GM18907 (cell line): ENCODE measurements around the gene LSM5.

Experiments
- ATAC-seq: cut with Tn5 transposase; IDR thresholded peaks from one replicate; pipeline ENCODE4 v1.9.1; 2021; ENCODE audit warnings: mild to moderate bottlenecking, moderate library complexity; ENCODE audit not compliant: unreplicated experiment

The LSM5 gene

DNA sequence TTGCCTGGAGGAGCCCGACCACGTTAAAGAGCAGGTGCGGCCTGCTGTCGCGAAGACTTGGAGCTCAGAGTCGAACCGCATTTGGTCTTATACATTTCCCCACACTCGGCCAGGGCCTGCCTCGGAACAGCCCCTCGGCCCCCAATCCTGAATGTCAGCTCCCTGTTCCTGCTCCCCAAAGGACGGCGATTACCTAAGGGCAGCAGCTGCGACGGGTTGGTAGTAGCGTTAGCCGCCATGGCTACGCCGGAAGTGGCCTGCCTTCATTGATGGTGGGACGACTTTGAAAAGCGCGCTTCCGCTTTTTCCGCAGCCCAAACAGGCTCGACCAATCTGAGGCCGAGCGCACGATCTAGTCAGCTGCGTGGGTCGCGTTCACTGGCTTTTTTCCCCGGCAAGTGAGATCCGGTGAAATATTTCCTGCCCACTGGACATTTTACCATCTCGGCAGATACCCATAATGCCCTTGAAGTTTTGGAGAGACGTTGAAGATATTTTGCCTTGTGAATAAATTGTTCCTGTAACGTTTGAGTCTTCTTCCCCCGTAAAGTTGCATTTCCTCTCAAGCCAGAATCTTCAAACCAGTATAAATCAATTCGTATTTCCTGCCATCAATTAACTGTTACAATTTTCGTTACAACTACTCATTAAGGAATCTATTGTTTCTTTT lies at the start of gene LSM5:
Gene LSM5 (minus strand): TSS at position 254 of the 670 bp plus-strand sequence. CDS start 15 bp downstream, at position 239.
- ATAC-seq, result peak; percentile 93

DNA sequence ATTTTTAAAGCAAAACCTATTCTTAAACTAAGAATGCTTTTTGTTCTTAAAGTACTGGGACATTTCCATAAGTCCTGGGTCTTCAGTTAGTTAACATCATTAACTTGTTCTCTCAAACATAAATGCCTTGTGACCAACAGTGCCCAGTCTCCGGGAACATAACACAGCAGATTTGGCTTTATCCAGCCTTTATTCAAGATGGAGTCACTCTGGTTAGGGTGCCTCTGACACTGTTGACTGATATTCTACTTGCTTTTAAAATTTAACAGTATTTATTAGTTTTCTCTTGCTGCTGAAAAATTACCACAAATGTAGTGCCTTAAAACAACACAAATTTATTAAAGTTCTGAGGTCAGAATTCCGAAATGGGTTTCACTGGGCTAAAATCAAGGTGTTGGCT lies 49.2 kb upstream of the LSM5 start:
- no peak for ATAC-seq

DNA sequence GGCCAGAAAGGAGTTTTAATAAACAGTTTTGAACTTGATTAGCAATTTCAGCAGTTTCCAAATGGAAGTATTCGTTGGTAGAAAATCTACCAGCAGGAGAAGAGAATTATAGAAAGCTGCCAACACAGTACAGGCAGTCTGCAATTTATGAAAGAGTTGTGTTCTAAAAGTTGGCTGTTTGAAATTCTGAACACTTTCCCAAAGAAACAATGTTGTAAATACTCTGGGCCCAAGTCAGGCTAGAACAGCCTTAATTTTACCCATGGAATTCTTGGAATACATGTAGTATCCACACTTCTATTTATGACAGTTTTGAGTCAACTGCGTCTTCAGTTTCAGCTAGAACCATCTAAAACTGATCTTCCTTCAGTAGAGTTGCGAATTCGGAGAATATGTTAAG lies 47.6 kb upstream of the LSM5 start:
- no peak for ATAC-seq

DNA sequence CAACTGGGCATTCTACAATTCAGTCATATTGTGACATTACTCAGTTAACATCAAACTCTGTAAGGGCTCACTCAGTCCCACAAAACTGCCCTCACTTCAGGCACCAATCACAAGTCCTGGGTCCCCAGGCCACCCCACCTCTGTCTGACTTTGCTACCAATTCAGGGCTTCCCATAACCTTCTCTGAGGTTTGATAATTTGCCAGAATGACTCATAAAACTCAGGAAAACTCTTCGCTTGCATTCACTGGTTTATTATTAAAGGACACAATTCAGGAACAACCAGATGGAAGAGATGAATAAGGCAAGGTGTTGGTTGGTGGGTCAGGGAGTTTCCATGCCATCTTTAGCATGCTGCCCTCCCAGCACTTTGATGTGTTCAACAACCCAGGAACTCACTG lies 46.4 kb upstream of the LSM5 start:
- no peak for ATAC-seq

DNA sequence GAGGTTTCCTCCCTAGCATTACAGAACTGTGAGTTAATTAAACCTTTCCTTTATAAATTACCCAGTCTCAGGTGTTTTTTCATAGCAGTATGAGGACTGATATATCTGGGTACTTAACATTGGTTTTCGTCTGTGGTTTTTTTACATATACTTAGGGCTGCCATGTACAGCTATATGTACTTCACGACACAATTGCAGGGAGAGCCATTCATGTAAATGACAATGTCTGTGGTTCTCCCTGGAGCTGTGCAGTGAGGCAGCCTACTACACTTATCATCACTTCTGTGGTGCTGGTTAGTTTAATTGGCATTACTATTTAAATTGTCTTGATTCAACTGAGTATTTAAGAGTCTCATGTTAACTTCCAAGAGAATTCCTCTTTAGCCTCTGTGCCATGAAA lies 45.8 kb upstream of the LSM5 start:
- ATAC-seq, result no peak

DNA sequence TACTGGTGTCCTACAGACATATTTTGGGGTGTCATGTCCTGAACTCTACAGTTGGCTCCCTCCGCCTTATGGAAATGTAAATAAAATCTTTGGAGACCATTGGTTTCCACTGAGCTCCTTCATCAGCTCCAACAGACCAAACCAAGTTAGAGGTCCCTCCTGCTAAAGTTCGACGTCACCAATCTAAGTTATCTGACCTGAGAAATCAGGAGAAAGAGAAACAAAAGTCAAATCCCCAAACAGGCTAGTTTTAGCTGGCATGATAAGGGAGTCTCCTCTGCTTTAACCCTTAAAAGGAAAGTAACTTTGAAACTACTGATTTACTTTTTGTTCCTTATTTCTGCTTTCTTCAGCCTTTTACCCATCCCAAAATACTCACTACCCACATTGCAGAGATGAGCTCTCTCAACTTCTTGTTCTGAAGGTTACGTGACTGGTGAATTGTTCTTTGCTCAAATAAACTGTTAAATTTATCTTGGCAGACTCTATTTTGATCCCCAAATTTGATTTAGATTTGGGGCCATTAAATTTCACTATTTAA lies 45.1 kb upstream of the LSM5 start:
- ATAC-seq, result no peak

DNA sequence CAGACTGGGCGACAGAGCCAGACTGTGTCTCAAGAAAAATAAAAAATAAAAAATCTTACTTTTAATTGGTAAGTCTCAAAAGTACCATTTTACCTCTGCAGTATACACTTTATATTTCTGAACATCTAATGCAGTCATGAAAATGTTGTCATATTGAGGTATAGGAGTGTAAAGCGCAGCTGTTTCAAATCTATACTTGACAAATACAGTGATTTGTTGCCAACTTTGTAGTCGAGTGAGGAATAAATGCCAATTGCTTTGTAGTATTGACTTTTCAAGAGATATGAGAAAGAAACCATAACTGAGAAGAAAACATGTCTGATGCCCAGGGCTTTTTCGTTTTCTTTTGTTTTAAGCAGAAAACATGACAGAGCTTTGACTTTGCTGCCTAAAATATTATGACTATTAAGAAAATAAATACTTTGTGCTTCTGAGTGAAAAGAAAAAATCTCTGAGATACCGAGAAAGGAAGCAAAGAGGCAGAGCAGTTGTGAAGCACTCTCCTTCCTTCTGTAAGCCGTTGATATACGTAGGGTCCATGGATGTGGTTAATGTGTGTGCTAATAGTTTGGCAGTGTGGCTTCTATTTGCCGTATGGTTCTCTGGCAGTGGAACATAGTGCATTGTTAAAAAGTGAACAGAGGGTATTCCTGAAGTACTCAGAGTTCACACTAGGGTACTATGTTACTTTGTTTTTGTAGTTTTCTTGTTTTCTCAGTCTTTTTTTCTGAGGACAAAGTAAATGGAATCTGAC lies 43.3 kb upstream of the LSM5 start:
- no peak for ATAC-seq

DNA sequence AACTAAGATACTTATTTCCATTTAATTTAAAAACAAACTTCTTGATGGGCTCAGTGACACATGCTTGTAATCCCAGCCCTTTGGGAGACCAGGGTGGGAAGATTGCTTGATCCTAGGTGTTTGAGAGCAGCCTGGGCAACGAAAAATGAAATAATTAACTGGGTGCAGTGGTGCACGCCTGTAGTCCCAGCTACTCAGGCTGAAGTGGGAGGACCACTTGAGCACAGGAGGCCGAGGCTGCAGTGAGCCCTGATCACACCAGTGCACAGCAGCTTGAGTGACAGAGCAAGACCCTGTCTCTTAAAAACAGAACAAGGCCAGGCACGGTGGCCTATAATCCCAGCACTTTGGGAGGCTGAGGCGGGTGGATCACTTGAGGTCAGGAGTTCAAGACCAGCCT lies 42.5 kb upstream of the LSM5 start:
- ATAC-seq, result no peak

DNA sequence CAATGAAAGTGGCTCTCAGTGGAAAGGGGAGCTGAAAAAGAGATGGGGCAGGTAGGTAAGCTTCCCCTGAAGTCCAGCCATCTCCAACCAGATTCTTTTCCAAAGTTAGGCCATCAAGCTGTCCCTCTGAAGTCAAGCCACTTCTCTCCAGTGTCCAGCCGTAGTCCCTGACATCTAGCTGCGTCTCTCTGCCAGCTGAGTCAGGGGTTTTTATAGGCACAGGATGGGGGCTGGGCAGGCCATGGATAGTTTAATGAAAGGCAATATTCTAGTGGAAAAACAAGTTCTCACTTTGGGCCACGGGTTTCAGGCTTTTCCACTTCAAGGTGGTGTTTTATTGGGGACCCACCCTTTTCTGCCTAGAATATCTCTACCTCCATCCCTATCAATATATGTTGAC lies 41.9 kb upstream of the LSM5 start:
- ATAC-seq, result no peak

DNA sequence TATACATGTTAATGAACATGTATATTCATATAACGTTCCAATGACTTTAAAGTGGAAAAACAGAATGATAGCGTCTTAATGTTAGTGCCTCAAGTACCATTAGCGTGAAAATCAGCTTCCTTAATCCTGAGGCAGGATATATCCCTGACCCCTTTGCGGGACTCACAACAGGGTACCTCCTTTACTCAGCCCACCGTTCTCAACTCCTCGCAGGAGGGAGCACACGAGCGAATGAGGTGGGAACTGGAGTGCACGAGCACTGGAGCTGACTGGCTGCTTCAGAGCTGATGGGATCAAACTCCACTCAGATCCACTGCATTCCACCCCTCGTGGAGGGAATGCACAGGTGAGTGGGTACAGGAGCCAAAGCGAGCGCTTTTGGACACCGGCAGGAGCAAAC lies 41.2 kb upstream of the LSM5 start:
- ATAC-seq, result no peak

DNA sequence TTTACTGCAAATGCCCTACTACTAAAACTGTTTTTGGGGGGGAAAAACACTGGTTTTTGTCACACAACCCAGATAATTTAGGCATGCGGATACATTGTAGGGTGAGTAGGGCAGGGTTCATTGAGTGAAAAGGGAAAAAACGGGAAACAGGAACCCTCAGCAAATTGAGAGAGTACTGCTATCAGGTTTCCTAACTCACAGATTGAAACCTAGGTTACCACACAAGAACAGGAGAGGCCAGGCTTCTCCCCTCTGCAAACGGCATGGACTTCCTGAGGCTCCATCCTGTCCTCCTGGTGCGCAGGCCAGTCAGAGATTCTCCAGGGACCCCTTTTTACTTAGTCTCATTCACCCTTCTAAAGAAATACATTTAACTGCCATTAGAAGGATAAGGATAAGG lies 35.7 kb upstream of the LSM5 start:
- ATAC-seq, result no peak

DNA sequence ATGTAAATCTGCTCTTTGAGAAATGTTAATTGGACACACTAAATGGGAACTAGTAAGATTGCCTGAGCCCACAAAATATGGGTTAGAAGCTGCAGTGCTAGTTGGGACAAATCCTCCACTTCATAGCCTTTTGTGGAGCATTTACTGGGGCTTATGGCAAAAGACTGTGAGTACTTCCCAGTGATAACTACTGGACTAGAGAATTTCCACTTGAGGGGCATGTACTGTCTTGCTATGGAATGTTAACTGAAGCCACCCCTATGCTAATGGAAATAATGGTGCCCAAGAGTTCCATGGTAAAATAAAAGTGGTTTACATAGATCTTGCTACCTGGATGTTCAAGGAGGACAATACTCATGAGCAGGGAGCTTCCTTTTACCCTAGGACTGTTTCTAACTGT lies 34.5 kb upstream of the LSM5 start:
- no peak for ATAC-seq

DNA sequence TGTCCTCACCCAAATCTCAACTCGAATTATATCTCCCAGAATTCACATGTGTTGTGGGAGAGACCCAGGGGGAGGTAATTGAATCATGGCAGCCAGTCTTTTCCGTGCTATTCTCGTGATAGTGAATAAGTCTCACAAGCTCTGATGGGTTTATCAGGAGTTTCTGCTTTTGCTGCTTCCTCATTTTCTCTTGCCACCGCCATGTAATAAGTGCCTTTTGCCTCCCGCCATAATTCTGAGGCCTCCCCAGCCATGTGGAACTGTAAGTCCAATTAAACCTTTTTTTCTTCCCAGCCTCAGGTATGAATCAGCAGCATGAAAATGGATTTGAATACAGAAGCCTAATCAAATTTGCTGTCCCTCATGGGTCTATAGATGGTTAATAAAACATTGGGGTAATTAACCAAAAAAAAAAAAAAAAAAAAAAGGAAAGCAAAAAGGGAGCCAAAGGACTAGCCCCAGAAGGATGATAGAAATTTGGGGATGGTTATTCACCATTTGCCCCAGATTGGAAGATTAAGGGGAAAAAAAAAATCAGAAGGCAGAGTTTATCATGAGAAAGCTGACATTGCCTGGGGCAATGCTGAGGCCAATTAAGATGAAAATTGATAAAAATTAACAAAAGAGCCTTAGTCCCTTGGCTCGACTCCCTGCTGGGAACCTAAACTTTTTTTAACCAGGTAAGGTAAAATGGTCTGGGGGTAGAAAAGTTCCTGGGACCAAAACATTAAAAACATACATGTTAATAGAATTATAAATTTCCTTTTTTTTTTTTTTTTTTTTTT lies 32.8 kb upstream of the LSM5 start:
- no peak for ATAC-seq

DNA sequence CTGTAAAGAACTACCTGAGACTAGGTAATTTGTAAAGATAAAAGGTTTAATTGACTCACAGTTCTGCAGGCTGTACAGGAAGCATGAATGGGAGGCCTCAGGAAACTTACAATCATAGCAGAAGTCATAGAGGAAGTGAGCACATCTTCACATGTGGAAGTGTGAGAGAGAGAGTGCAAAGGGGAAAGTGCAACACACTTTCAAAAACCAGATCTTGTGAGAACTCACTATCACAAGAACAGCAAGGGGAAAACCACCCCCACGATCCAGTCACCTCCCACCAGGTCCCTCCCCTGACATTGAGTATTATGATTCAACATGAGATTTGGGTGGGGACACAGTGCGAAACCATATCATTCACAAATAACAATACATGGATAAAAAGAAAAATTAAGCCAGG lies 29.6 kb upstream of the LSM5 start:
- ATAC-seq, result no peak

DNA sequence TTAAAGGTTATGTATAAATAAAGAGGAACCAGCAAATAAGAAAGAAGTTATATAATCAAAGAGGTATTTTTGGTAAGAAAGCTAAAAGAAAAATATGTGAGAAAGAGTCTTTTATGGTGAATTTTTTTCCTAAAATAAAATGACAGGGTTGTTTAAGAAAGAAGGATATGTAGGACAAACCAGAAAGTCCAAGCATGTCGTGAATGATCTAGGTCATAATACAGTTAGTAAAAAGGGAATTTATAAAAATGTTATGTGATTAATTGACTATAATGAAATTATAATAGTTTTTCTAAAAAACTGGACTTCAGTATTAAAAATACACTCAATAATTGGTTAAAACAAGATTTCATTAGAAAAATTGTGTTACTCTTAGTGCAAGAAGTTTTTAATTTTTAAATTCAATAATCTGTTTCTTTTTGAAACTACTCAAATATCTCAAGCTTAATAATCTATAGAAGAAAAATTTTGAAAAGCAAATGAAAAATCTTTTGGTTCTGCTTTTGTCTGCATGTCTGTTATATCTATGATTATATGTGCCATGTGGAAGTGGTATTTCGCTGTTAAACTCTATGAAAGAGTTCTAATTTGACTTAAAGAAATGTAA lies 28.5 kb upstream of the LSM5 start:
- no peak for ATAC-seq

DNA sequence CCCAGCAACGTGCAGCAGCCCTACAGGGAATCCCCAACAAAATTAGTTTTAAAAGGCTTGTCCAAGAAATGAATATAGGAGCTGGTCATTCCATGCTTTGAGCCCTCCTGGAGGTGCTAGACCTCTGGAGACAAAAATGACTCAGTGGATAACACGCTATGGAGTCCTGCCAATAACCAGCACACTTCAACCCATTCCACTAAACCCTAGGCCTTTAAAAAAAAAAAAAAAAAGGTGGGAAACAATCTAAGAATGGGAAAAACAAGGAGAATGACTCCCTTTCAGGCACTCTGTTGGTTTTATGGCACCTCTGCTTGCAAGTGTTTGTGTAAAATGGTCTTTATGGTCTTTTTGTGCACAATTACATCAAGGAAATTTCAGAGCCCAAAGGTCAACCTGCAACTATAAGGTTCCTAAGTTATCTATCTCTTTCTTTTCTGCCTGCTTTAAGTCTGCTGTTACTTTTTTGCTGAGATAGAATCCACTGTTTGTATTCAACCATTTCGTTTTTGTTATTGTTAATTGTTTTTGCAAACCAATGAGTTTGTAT lies 26.4 kb upstream of the LSM5 start:
- no peak for ATAC-seq

DNA sequence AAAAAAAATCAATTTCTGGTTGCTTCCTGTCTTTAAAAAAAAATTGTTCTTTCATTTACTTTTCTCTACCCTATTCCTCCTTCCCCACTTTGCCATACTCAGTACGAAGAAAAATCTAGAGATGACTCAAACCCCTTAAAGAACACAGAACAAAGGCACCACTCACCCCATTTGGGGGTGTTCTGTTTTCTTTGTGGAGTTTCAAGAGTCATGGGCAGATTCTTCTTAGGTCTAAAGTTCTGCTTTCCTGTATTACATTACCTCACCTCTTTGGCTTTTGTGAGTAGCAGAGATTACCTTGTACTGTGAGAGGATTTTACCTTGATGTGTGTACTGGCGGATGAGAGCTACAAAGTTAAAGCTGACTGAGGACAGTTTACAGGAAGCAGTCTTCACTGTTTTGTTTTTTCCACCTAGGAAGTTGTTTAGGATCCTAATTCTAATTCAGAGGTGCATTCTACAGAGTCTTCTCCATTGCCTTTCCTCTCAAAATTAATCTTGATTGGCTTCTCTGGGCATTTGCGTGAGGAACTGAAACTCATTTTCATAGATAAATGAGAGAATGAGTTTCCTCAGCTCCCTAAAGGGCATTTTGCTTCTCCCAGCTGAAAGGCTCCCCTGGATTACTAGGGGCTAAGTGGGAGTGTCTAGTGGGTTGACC lies 25.8 kb upstream of the LSM5 start:
- ATAC-seq, result peak; percentile 91

DNA sequence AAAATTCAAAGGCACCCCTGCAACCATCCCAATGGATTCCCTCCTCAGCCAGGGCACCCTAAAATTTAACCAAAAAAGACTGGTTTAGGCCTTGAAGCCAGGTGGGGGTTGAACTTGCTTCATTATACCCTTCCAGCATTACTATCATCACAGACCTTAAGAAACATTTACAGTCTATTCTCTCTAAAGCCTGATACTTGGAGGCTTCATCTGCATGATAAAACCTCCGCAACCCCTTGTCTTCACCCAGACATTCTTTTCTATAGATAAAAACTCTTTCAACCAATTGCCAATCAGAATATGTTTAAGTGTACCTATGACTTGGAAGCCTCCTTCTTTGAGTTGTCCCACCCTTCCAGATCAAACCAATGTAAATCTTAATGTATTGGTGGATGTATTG lies 23.0 kb upstream of the LSM5 start:
- ATAC-seq, result no peak

DNA sequence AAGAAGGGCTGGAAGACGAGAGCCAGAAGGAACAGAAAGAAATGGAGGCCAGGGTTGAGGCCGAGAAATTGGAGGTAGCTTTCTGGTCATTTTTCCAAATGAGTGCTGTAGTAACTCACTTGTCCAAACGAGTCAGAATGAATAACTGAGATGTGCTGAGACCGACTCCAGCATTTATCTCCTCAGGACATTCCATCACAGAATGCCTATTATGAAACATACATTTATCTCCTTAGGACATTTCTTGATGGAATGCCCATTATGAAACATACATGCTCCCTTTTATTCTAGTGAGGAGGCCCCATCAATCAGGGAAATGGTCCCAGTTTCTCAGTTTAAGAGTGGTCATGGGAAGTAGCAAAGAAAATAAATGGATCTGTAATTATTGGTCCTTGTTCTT lies 21.6 kb upstream of the LSM5 start:
- no peak for ATAC-seq

DNA sequence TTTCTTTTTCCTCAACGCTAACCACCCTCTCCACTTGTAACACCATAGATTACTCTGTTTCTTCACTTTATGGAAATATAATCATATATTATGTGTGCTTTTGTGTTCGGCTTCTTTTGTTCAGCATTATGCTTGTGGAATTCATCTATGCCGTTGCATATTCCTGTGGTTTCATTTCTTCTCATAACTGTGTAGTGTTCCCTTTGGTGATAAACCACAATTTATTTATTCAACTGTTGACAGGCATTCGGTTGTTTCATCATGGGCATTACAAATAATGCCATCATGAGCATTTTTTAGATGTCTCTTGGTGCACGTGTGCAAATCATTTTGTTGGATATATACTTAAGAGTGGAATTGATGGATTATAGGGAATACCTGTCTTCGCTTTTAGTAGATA lies 17.2 kb upstream of the LSM5 start:
- no peak for ATAC-seq
